Activated T-cell treated with anti-CD3 and anti-CD28 coated beads for 48 hours (primary cell): ENCODE data around the gene MEIOSIN.

Experiments used
- DNase-seq: peaks from one replicate; pipeline ENCODE4 v3.0.0-alpha.2; 2020; ENCODE audit warnings: low read depth

The MEIOSIN gene

GRCh38 chr19:45765702-45766295, 32.6 kb downstream of the MEIOSIN start:
- no peak for DNase-seq

GRCh38 chr19:45766296-45766868, 33.1 kb downstream of the MEIOSIN start:
- DNase-seq, result no peak

GRCh38 chr19:45766869-45767346, 33.7 kb downstream of the MEIOSIN start:
- no peak for DNase-seq

GRCh38 chr19:45767410-45767880, 34.2 kb downstream of the MEIOSIN start:
- no peak for DNase-seq

GRCh38 chr19:45767881-45768654, 34.8 kb downstream of the MEIOSIN start:
- no peak for DNase-seq

GRCh38 chr19:45768655-45768983, 35.4 kb downstream of the MEIOSIN start:
- peak; percentile 43 for DNase-seq

GRCh38 chr19:45768984-45769782, 35.9 kb downstream of the MEIOSIN start, which contains the start of gene SIX5:
Gene SIX5, minus strand, starts transcription at chr19:45769252. Its CDS starts 408 bp downstream, at chr19:45768844.
- DNase-seq, result peak; percentile 97

- DNase-seq, result no peak
Measured at GRCh38 chr19:45769821-45770191, 36.6 kb downstream of the MEIOSIN start.

- peak; percentile 90 for DNase-seq
Measured at GRCh38 chr19:45770192-45771101, 37.2 kb downstream of the MEIOSIN start.

GRCh38 chr19:45771311-45771933, 38.2 kb downstream of the MEIOSIN start:
- DNase-seq, result no peak

- DNase-seq, result no peak
Measured at GRCh38 chr19:45772130-45772840, 39.0 kb downstream of the MEIOSIN start.

GRCh38 chr19:45772912-45773311, 39.7 kb downstream of the MEIOSIN start:
- DNase-seq, result no peak

GRCh38 chr19:45773384-45773783, 40.1 kb downstream of the MEIOSIN start:
- DNase-seq, result no peak

- no peak for DNase-seq
Measured at GRCh38 chr19:45774765-45775164, 41.5 kb downstream of the MEIOSIN start.

- DNase-seq, result no peak
Measured at GRCh38 chr19:45777395-45777961, 44.2 kb downstream of the MEIOSIN start.

GRCh38 chr19:45778010-45778661, 44.9 kb downstream of the MEIOSIN start:
- DNase-seq, result no peak

GRCh38 chr19:45779231-45780145, 46.2 kb downstream of the MEIOSIN start:
- peak; percentile 94 for DNase-seq

- no peak for DNase-seq
Measured at GRCh38 chr19:45780146-45780447, 46.9 kb downstream of the MEIOSIN start.
